Stomach (tissue), 4 donors: ENCODE data around the gene ADM.

Source experiments
- EP300 ChIP-seq: sonication (generic); formaldehyde crosslinking; IDR thresholded peaks from one replicate; pipeline ENCODE4 v1.6.1; 2017; ENCODE audit warnings: antibody characterized with exemption
- POLR2A ChIP-seq, 4 donors: fragments of 450-650 bp; IDR thresholded peaks; one replicate each; pipeline ENCODE4 v1.6.1; 2016; ENCODE audit warnings: antibody characterized with exemption in 4 of 4, control low read depth in 2 of 4, mild to moderate bottlenecking in 1 of 4, moderate library complexity in 1 of 4
- POLR2AphosphoS5 ChIP-seq, 3 donors: sonication (generic); formaldehyde crosslinking; IDR thresholded peaks; one replicate each; pipeline ENCODE4 v1.6.1; 2016; ENCODE audit warnings: antibody characterized with exemption in 3 of 3
- TF ChIP-seq, protein P1 (sequence below), 7 experiments: fragments of 450-650 bp in 4 of 7; fragments of 200-600 bp in 3 of 7; sonication (generic) in 3 of 7; IDR thresholded peaks; one replicate each; pipeline ENCODE4 v1.5.1; 2016 to 2019; ENCODE audit warnings: antibody characterized with exemption in 7 of 7, control low read depth in 2 of 7, mild to moderate bottlenecking in 1 of 7

DNA sequence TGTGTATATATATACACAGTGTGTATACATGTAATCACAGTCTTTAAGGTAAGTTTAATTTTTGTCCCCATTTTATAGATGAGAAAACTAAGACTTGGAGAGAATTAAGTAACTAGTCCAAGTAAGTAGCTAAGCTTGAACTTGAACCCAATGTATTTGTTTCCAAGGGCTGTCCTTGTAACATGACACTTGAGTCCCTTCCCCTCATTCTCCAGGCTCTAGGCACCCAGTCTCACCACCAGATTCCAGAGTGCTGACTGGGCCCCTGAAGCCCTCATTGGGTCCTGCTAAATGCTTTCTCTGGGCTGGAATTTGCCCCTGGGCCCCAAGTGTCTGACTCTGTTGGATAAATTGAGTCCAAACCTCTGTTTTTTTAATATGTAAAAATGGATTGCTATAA lies 45.5 kb downstream of the ADM start:
- TF ChIP-seq, protein P1, sequence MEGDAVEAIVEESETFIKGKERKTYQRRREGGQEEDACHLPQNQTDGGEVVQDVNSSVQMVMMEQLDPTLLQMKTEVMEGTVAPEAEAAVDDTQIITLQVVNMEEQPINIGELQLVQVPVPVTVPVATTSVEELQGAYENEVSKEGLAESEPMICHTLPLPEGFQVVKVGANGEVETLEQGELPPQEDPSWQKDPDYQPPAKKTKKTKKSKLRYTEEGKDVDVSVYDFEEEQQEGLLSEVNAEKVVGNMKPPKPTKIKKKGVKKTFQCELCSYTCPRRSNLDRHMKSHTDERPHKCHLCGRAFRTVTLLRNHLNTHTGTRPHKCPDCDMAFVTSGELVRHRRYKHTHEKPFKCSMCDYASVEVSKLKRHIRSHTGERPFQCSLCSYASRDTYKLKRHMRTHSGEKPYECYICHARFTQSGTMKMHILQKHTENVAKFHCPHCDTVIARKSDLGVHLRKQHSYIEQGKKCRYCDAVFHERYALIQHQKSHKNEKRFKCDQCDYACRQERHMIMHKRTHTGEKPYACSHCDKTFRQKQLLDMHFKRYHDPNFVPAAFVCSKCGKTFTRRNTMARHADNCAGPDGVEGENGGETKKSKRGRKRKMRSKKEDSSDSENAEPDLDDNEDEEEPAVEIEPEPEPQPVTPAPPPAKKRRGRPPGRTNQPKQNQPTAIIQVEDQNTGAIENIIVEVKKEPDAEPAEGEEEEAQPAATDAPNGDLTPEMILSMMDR (IDR thresholded peaks at IDR 0.05) = no peak
- TF ChIP-seq POLR2AphosphoS5 (IDR thresholded peaks at IDR 0.05) (no peak), POLR2A (IDR thresholded peaks at IDR 0.05) (no peak), EP300 (no peak)
